Hematopoietic multipotent progenitor cell treated with erythropoietin and hydrocortisone succinate and interleukin-3 and kit ligand, for 4 days (in vitro differentiated cells): Measurements from ENCODE around the gene C11orf68.

ENCODE experiments used
- DNase-seq: peaks from one replicate; pipeline ENCODE4 v3.0.0-alpha.2; 2015

C11orf68 gene

DNA sequence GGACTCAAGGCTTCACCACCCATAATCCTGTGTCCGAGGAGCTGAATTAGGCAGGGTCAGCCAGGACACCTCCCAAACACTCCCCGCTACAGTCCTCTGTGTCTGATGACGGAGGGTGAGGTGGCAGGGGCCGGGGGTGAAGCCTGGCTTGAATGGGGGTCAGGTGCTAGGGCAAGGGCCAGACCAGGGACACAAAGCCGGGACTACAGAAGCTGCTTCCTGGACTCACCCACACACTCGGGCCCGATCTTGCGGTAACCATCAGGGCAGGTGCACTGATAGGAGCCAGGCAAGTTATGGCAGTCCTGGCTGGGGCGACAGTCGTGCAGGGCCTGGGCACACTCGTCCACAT lies 48.6 kb downstream of the C11orf68 start:
- DNase-seq: no peak

DNA sequence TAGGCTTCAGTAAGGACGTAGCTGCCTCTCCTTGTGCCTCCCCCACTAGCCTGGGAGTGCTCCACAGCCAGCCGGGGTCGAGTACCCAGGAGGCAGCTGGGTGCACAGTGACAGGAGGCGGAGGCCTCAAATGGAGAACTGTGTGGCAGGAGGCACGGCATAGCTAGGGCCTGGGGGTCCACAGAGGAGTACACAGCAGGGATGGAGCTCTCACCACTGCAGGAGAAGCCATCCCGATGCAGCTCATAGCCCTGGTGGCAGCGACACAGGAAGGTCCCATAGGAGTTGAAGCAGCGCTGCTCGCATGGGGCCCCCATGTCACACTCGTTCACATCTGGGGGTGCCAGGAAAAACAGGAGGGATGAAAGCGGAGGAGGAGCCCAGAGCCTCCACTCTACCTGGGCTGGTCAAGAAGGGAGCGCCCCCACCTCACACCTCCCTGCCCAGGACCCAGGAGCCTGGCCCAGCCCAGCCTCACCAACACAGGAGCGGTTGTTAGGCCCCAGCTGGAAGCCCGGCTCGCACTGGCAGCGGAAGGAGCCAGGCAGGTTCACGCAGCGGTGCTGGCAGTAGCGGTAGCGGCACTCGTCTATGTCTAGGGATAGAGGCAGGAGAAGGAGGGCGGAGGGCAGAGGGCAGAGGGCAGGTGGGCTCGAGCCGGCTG lies 49.1 kb downstream of the C11orf68 start:
- no peak for DNase-seq

DNA sequence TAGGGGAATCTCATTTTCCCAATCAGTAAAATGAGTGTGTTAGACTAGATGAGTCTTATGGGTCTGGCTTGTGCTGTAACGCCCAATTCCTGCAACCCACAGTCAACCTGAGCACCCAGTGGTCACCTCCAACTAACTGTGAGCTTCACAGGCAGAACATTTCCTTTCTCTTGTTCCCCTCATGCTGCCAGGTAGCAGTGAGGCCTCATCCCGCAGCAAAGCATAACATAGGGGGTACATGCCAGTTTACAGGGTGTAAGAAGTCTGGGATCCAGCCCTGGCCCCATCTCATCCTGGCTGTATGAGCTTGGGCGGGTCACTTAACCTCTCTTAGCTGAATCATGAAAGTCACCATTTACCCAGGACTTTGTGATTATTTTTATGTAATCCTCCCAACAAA lies 50.0 kb downstream of the C11orf68 start:
- DNase-seq: no peak

DNA sequence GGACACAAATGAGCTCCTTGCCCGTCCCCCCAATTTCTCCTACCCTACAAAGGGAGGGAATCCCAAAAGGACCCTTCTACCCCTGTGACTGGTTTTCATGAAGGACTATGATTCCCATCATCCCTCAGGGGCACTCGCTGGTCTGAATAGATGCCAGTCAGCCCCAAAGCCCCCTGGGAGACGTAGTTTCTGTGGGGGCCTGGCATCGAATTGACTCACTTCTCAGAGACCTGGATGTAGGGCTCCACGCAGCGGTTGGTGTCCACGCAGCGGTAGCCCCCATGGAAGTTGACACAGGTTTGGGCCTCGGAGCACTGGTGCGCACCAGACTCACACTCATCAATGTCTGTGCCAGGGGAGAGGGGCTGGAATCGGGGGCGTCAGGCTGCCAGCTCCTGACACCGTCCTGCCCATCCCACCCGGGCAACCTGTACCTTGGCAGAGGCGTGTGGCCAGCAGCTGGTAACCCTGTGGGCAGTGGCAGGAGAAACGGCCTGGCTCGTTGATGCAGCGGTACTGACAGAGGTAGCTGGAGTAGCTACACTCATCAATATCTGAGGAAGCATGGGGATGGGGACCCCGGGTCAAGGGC lies 50.7 kb downstream of the C11orf68 start:
- DNase-seq: peak; percentile 63

DNA sequence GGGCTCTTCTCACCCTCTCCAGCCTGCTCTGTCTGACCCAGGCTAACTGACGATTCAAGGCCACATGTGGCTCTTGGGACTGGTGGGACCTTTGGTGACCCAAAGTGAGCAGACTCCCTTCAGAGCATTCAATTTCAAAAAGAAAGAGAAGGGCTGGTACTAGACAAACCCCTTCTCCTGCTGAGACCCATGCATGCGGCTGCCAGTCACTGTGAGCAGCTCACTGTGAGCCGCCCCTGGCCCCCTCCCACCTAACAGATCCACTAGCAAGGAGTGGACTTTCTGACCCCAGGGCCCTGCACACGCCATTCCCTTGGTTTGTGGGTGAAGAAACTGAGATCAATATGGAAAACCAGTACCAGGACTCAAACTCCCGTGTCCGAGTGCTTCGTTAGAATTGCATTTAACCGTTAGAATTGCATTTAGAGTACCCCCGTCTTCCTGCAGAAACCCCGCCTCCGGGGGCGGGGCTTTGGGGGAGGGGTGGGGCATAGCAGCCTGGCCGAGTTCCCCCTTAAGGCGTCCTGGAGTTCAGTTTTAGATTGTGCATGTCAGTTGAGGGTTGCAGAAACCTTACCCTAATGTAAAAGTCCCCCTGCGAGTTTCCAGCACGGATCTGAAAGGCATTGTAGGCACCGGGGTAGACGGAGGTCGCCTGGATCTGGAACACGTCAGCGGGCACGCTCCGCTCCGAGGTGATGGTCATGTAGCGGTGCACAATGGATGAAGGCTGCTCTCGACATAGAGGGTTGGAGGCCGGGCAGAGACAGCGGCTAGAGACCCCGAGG lies 51.4 kb downstream of the C11orf68 start:
- peak; percentile 78 for DNase-seq
